ENCODE measurements around the gene MROH8.

The MROH8 gene

GRCh38 chr20:37200376-37200775, 21.0 kb upstream of the MROH8 start:
- no peak for DNase-seq (ENCODE audit: low read depth in 1 of 2, low spot score in 1 of 2)

- DNase-seq (ENCODE audit: low read depth in 1 of 2, low spot score in 1 of 2), result no peak
Measured at GRCh38 chr20:37198932-37199660, 19.7 kb upstream of the MROH8 start.

- no peak for DNase-seq (ENCODE audit: low read depth in 1 of 2, low spot score in 1 of 2)
Measured at GRCh38 chr20:37194621-37195417, 15.5 kb upstream of the MROH8 start.

GRCh38 chr20:37193821-37194220, 14.5 kb upstream of the MROH8 start:
- DNase-seq (ENCODE audit: low read depth in 1 of 2, low spot score in 1 of 2), result no peak

- no peak for DNase-seq (ENCODE audit: low read depth in 1 of 2, low spot score in 1 of 2)
Measured at GRCh38 chr20:37193226-37193625, 13.9 kb upstream of the MROH8 start.

- DNase-seq (ENCODE audit: low read depth in 1 of 2, low spot score in 1 of 2), result peak; percentile 37 to 51
Measured at GRCh38 chr20:37192137-37192854, 12.9 kb upstream of the MROH8 start.

- DNase-seq (ENCODE audit: low read depth in 1 of 2, low spot score in 1 of 2), result no peak
Measured at GRCh38 chr20:37190354-37191112, 11.2 kb upstream of the MROH8 start.

- no peak for DNase-seq (ENCODE audit: low read depth in 1 of 2, low spot score in 1 of 2)
Measured at GRCh38 chr20:37189416-37190016, 10.2 kb upstream of the MROH8 start.

- DNase-seq (ENCODE audit: low read depth in 1 of 2, low spot score in 1 of 2), result no peak
Measured at GRCh38 chr20:37188787-37189186, 9.4 kb upstream of the MROH8 start.

- no peak for DNase-seq (ENCODE audit: low read depth in 1 of 2, low spot score in 1 of 2)
Measured at GRCh38 chr20:37185686-37186085, 6.3 kb upstream of the MROH8 start.

- no peak for DNase-seq (ENCODE audit: low read depth in 1 of 2, low spot score in 1 of 2)
Measured at GRCh38 chr20:37179683-37180524, 556 bp upstream of the MROH8 start.

GRCh38 chr20:37172836-37173235, 6.5 kb downstream of the MROH8 start:
- no peak for DNase-seq (ENCODE audit: low read depth in 1 of 2, low spot score in 1 of 2)

GRCh38 chr20:37166867-37167266, 12.5 kb downstream of the MROH8 start:
- DNase-seq (ENCODE audit: low read depth in 1 of 2, low spot score in 1 of 2), result no peak

- no peak for DNase-seq (ENCODE audit: low read depth in 1 of 2, low spot score in 1 of 2)
Measured at GRCh38 chr20:37165031-37165430, 14.3 kb downstream of the MROH8 start.

GRCh38 chr20:37163832-37164554, 15.4 kb downstream of the MROH8 start:
- no peak for DNase-seq (ENCODE audit: low read depth in 1 of 2, low spot score in 1 of 2)

GRCh38 chr20:37162646-37163045, 16.7 kb downstream of the MROH8 start:
- DNase-seq (ENCODE audit: low read depth in 1 of 2, low spot score in 1 of 2), result no peak

- DNase-seq (ENCODE audit: low read depth in 1 of 2, low spot score in 1 of 2), result no peak
Measured at GRCh38 chr20:37161830-37162549, 17.4 kb downstream of the MROH8 start.

- DNase-seq (ENCODE audit: low read depth in 1 of 2, low spot score in 1 of 2), result no peak
Measured at GRCh38 chr20:37160683-37161082, 18.7 kb downstream of the MROH8 start.

GRCh38 chr20:37158248-37158647, 21.1 kb downstream of the MROH8 start:
- DNase-seq (ENCODE audit: low read depth in 1 of 2, low spot score in 1 of 2), result no peak

Measured in stimulated activated CD4-positive, alpha-beta T cell treated with anti-CD3 and anti-CD28 coated beads, Interleukin-15, amount 100 ng/mL, for 1 hour (primary cell).